HG03060 (cell line): Measurements from ENCODE around the gene ISCA2.

Experiments
- ATAC-seq: cut with Tn5 transposase; IDR thresholded peaks from one replicate; pipeline ENCODE4 v1.9.1; 2021; ENCODE audit warnings: low read depth, moderate number of reproducible peaks; ENCODE audit not compliant: unreplicated experiment

The ISCA2 gene

DNA sequence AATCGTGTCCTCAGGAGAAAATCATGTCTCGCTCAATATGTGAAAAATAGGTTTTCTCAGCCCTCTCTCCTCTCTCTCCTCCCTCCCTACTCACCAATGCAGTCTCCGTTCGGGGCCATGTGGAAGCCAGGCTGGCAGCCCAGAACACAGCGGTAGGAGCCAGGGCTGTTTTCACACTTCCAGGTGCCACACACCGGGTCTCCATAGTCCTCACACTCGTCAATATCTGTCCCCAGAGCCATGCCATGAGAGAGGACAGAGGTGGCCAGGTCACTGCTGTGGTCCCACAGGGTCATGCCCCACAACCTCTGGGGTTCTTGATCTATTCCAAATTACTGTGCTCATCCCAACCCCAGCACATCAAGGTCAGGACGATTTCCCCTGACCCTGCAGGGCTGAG, 13.5 kb downstream of the ISCA2 start:
- ATAC-seq = no peak

DNA sequence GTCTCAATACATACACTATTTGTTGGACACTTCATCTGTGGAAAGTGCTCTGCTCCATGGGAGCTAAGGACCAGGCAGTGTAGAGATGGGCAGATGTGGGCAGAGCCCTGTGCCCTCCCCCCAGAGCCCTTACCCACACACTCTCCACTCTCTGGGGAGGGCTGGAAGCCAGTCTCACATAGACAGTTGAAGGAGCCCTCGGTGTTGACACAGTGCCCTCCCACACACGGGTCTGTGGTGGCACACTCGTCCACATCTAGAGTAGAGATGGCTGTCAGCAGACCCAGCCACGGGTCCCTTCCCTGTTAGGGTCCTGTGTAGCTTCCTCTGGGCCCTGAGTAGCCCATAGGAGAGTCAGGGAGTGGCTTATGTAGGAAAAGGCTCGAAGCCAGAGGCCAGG, 14.3 kb downstream of the ISCA2 start:
- no peak for ATAC-seq

DNA sequence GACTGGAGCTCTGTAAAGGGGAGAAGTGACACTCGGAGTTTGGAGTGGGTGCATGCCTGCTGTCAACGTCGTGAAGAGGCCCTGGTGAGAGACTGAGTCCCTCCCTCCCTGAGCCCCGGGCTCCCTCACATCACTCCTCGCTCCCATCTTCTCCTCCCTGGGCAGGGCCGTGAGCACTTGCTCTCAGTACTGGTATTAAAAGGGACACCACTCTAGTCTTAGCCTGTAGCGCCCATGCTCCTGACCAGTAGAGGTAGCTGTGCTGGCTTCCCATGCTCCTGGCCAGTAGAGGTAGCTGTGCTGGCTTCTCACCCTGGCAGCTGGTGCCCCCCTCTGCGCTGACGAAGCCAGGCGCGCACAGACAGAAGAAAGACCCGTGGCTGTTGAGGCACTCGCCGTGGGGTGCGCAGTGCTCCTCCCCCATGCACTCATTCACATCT, 14.7 kb downstream of the ISCA2 start:
- ATAC-seq = no peak

DNA sequence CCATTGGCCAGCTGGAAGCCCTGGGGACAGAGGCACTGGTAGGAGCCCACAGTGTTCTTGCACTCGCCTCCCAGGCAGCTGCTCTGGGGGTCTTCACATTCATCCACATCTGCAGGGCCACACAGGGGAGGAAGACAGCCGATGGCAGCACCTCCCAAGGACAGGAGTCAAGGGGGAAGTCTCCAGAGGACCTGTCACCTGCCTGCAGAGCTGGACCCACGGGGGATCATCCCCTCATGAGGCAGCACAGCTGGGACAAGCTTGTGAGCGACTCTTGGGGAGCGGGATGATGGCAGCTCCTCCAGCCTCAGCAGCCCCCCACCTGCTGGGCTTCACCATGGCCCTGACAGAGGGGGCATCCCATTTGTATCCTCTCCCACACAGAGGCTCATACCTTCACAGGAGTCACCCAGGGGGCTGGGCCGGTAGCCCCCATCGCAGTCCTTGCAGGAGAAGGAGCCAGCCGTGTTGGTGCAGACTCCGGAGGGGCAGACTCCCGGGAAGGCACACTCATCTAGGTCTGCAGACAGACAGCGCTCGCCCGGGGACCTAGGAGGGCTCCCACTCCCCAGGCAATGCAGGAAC, 15.4 kb downstream of the ISCA2 start:
- no peak for ATAC-seq

DNA sequence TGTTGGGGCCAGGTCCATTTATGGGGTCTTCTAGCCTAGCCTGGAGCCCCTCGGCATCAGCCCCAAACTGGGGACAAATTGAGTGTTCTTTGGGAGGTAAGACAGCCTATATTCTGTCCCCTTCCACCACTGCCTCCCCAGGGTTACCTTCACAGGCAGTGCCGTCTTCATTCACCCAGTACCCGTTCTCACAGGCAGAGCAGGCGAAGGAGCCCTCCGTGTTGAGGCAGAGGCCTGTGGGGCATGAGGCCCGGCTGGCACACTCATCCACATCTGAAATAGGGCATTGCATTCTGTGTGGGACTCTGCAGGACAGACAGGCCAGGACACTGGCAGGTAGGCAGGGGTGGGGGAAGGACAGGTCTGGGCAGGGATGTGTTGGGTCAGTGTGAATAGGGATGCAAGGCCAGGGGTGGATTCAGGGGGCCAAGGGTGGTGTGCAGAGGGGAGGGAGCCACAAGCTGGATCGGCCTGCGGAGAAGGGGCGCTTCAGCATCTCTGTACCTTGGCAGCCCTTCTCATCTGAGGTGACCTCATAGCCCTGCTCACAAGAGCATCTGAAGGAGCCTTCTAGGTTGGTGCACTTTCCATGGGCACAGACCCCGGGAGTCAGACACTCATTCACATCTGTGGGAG, 16.1 kb downstream of the ISCA2 start:
- no peak for ATAC-seq

DNA sequence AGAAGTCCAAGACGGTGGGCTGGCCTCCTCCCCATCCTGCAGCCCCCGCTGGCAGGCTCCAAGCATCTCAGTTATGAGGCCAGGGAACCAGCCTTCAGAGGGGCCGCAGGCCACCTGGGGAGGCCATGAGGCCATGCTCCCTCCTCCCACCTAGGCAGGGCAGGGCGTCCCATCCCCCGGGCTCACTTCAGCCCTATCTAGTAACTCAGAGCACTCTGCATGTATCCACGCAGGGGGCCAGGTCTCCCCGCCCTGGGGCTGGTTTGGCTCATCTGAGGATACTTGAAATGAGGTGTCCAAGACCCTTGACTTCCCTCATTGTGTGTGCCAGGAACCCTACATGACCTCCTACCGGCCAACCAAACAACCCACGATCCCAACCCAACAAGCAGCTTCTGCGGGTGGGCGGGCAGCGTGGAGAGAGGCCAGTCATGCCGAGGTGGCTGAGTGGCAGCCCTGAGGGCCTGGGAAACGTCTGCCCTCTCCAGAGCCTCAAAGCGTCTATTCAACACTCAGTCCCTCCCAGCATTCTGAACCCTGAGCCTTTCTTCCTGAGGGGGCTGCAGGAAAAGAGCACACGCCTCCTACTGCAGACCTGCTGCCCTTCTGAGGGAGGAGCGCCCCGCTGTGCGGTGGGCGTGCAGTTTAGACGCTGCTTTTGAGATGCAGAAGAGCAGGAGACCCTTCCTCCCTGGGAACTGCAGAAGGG, 16.8 kb downstream of the ISCA2 start:
- no peak for ATAC-seq

DNA sequence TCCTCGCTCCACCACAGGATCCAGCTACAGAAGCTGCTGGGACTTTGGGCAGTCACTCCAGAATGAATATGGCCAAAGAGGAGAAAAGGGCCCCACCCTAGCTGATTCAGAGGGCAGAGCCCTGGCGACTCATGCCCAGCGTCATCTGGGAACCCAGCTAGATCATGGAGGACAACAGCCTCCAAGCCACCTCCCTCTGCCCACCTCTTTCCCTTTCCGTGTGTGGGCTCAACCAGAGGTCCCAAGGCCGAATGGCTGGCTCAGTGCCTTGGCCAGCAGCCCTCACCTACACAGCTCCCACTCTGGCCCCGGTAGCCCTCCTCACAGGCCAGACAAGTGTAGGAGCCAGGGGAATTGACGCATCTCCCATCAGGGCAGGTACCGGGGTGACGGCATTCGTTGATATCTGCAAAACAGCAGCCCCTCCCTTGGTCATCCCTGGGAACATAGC, 17.4 kb downstream of the ISCA2 start:
- no peak for ATAC-seq

DNA sequence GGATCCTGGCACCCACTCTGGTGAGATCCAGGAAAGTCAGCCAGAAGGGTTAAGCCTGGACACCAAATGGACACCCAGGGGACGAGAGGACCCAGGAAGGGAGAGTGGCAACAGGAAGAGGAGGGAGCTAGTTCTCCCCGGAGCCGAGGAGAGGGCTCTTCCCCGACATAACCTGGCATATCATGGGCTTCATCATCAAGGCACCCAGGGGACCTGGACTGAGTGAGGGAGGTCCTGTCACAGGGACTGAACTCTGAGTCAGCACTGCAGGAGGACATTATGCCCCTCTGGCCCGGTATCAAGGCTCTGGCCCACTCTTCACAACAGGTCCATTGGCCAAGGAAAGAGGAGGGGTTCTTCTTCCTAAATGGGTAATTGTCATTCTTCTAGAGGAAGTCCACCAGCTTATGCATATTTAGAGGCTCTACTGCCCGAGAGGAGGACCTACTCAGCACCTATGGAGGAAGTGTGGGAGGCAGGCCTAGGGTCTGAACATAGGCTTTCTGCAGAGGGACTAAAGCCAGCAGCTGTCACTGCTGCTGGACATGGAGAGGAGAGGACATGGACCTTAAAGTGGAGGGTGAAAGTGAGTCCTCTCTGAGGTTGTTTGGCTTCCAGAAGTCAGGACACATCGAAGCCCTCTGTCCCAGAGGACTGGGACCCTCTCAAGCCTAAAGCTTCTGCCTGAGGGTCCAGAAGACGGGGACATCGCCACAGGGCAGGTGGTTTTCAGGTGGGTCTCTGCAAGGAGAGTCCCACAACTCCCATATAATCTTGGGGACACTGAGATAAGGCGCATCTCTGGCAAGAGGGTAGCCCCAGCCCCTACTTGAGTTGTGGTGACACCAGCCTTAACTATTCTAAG, 18.6 kb downstream of the ISCA2 start:
- no peak for ATAC-seq

DNA sequence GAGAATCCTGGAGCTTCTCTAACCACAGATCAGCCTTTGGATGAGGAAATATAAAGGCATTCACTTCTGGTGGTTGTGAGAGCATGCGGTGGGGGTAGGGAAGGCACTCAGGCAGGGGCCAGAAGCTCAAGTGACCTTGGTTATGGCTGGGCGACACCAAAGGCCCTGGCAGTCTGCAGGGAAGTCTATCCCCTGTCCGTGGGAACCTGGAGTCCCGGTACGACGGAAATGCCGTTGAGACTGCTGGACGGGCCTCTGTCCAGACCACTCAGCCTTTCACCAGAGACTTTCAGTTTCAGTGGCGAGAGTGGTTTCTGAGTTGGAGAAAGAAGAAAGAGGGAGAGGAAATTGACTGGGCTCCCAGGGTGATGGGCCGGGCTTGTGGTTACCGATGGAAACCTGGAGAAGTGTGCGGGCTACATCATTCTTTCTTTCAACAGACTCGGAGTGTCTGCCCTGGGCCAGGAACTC, 20.9 kb downstream of the ISCA2 start:
- no peak for ATAC-seq

DNA sequence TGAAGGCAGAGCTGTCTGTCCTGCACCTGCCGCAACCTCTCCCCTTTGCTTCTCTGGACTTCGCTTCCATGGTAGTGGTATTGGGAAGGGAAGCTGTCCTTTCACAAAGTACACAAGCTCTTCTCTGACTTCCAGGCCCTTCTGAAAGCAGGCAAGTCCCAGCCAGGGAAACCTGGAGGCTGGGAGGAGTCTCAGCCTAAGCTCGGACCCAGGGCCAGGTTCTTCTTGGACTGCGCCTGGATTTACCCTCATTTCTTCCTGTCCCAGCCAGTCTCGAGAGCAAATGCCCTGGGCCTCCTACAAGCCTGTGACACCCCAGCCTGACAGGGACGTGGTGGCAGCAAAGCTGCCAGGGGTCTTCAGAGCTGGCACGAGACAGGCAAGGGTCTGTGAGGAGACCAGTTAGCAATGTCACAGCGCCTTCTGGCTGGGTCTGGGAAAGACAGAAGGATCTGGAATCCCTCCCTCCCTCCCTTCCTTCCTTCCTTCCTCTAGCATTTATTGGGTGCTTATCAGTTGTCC, 22.4 kb downstream of the ISCA2 start:
- ATAC-seq = no peak

DNA sequence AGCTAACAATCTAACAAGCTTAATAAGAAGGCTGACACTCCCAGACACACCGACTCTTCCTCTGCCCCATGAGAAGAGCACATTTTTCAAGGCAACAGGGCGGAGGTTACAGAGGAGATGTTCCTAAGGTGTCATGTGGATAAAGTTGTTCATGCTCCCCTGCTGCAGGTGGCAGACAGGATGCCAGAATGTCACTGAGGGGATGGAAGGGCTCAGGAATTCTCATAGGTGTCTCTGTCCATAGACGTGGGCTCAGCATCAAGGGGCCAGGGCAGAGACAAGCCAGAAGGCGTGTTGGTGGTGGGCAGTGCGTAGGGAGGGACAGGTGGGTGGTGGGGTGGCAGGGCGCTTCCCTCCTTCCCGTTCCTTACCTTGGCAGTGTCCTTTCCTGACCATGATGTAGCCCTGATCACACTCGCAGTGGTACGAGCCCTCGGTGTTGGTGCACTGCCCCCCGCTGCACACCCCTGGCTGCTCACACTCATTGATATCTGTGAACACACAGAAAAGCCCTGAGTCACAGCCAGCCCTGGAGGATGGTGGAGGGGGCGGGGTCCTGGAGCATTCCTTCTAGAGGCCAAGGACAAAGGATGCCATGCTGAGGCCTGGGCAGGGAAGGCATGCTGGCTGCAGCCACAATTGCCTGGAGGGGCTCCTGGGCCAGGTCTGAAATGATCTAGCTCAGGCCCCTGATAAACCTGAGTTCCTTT, 23.0 kb downstream of the ISCA2 start:
- ATAC-seq = no peak

DNA sequence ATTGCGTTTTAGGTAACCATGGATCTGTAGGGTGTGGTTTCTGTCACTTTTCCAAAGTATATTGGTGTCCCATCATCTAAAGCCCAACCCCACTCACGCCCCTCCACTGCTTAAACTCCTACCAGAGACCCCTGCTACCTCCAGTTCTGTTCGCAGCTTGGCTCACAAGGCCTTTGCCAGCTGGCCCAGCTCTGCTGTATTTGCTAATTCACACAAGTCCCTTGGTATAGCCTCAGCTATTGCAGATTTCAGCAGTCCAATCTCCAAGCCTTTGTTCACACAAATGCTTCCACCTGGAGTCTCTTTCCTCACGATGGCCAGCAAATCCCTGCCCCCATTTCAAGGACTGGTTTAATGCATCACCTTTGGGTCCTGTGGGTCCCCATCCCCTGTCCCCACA, 24.2 kb downstream of the ISCA2 start:
- no peak for ATAC-seq

DNA sequence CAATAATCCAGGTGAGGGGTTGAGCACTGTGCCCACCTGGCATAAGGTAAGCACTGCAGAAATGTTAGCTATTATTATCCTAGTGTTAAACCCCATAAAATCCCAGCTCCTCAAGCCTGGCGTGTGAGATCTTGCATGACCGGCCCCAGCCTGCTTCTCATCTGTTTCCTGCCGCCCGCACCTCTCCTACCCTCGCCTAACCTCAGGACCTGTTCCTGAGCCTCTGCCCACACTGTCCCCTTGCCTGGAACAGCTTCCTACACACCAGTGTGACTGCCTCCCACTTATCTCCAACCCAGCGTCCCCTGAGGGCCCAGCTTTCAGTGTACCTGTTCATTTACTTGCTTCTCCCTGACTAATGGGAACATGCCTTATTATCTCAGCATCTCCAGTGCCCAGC, 24.7 kb downstream of the ISCA2 start:
- no peak for ATAC-seq

DNA sequence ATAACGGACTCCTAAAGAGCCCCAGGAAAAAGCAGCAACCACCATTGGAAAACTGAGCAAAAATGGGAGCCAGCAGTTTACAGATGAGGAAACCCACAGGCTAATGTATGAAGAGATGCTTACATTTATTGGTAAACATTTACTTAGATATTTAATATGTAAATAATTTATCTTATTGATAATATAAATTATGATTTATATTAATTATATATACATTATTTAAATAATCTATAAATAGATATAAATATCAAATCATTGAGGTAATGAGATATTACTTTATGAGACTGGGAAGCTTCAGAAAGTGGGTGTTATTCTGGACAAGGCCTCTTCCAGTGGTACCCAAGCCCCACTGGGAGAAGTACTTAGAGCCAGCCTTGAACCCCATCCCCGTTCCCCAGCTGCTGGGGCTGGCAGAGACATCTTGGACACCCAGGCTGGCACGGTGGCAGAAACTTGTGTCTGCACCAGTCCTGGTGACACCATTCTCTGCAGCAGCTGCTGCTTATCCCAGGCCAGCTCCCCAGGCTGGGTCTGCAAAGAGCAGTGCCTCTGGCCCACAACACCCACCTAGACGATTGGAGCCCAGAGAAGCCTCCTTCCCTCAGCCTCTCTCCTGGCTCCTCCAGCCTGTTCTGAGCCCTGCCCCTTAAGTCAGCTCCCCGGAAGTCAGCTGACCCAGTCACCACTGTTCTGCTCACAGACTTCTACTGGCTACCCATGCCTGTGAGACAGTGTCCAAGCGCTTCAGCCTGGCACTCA, 25.9 kb downstream of the ISCA2 start:
- ATAC-seq = no peak

DNA sequence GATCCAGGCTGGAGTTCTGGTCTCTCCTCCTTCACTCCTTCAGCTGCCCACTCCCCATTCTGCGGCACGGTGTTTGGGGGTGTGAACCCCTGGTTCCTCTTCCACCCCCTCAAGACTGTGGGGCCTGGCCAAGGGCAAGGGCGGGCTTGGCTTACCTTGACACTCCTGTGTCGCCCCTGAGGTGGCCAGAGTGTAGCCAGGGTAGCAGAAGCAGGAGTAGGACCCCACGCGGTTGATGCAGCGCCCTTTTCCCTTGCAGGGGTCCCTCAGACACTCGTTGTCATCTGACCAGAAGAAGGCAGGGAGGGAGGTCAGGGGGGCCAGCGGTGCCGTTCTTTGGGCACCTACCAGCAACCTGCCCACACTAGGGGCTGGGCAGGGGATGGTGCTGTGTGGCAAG, 28.2 kb downstream of the ISCA2 start:
- no peak for ATAC-seq

DNA sequence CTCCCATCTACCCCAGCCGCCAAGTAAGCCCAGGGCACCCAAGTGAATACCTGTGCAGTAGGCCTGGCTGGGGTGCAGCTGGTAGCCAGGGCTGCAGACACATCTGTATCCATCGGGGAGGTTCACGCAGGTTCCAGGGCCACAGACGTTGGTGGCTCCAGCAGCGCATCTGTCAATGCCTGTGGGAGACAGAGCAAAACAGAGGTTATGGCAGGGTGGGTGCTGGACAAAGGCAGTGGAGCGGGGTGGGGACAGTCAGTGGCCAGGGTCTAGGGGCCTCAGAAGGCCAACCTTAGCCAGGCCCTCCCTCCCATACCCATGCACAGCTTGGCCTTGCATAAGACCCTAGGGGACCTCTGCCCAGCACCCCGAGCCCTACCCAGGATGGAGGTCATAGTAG, 29.2 kb downstream of the ISCA2 start:
- ATAC-seq = no peak

DNA sequence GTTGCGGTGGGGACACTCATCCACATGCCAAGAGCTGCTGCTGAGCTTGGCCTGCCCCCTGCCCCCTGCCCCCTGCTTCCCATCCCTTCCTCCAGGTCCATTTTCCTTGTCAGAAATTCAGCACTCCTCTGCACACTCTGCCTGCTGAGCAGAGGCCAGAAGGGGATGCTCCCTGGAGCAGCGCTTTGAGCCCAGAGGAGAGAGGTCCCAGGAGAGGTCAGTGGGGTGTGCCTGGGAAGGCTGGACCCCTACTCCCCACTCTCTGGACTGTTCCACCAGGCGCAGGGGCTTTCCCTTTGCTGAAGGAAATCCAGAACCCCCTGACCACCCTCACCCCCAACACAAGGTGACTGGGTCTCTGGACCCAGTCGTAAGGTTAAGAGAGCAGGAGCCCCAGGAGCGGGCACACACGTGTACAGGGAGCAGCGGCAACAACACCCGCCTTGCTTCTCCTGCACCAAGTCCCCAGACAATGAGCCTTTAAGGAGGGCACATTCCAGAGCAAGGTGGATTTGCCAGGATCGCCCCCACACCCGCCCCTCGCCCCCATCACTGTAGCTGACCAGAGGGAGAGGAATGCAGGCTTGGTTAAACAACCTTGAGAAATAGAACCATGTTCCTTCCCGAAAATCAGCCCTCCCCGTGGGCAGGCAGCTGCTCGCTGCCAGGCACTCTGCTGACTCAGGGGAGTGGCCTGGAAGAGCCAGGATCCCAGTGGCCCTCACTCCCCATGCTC, 30.7 kb downstream of the ISCA2 start:
- ATAC-seq = no peak

DNA sequence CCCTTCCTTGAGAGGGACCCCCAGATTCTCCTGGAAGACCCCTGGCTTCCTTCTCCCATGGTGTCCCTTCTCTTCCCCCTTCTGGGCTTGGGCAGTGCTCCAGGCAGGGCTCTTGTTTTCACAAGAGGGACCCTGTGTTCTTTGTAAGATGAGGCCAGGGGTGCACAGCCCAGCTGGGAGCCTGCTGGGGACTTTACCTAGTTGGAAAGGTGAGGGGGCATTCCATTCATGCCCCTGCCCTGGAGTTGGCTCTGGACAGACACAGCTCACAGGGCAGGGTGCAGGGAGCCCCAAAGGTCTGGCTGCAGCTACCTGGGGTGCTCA, 31.2 kb downstream of the ISCA2 start:
- ATAC-seq = no peak

DNA sequence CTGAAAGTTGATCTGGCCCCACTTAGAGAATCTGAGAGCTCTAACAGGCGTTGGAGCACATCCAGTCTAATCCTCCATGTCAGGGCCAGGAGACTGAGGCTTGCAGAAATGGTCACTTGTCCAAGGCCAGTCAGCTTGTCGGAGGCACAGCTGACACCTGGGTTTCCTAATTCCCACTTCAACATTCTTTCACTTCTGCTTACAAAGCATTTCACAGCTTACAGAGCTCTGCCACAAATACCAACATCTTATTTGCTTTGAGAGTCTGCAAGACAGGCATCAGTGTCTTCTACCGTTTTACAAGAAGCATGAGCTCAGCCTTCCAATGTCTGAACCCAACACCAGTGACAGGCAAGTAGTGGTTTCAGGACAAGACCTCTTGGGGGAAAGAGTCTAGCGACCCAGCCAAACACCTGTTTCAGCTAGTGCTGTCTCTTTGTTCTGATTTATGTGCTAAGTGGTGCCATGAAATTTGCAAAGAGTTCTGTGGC, 31.8 kb downstream of the ISCA2 start:
- ATAC-seq = no peak
